ENCODE measurements around the gene PDE8B.

The PDE8B gene

GRCh38 chr5:77360381-77360780, 149.9 kb downstream of the PDE8B start:
- Histone ChIP-seq H2BK5ac (ENCODE audit: low read length) (no peak overlapping the region), H3K27me3 (ENCODE audit: control insufficient read depth in 3 of 3, insufficient read depth in 3 of 3, low read depth in 1 of 3, low read length in 3 of 3) (peaks cover 0 to 3% (median 0%) of the 10 kb centered on the region in 3 experiments), H4K91ac (ENCODE audit: low read depth, low read length, poor library complexity) (no peak overlapping the region)

DNA sequence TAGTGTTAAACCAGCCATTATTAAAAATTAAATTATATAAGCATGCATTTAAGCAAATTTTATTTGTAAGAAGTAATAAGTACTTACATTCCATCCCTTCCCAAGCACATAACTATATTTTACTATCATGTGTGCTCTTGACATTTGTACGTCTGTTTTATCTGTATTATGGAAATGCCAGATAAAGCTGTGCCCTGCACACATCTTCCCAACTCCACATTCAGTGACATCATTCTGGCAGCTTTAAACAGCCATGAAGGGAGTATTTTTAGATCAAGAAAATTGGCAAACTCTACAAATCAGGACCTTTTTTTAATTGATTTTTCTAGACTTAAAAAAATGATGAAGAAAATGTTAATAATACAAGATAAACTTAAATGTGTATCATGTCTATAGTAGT, 150.5 kb downstream of the PDE8B start:
- no peak overlapping the region for H4K91ac ChIP-seq (ENCODE audit: low read depth, low read length, poor library complexity)
- H3K4ac ChIP-seq (ENCODE audit: low read length) = no peak overlapping the region
- H2BK120ac ChIP-seq (ENCODE audit: low read depth, low read length) = no peak overlapping the region
- no peak overlapping the region for H3K23ac ChIP-seq (ENCODE audit: low read depth, low read length, poor library complexity)
- peaks cover 0 to 3% (median 0%) of the 10 kb centered on the region in 3 experiments for H3K27me3 ChIP-seq (ENCODE audit: control insufficient read depth in 3 of 3, insufficient read depth in 3 of 3, low read depth in 1 of 3, low read length in 3 of 3)
- H4K8ac ChIP-seq (ENCODE audit: low read depth, low read length) = no peak overlapping the region
- H2BK15ac ChIP-seq (ENCODE audit: low read length) = no peak overlapping the region
- H2AFZ ChIP-seq (ENCODE audit: low read length) = no peak overlapping the region
- H2BK5ac ChIP-seq (ENCODE audit: low read length) = no peak overlapping the region
- H3K4me2 ChIP-seq (ENCODE audit: insufficient read depth, low read length, poor library complexity, severe bottlenecking) = no peak overlapping the region
- H3K4me3 ChIP-seq (ENCODE audit: low read length in 2 of 2) = no peak overlapping the region
- H3K27ac ChIP-seq (replicated peaks; ENCODE audit: low read length) = no peak overlapping the region
- no peaks in the 10 kb centered on the region for H3K79me1 ChIP-seq (ENCODE audit: low read depth, low read length)
- no peak overlapping the region for H3K14ac ChIP-seq (ENCODE audit: low read length)
- H2AK5ac ChIP-seq (ENCODE audit: low read depth, low read length) = no peak overlapping the region
- no peak overlapping the region for H3K9ac ChIP-seq (ENCODE audit: low read depth, low read length, poor library complexity)
- H3K4me1 ChIP-seq (ENCODE audit: control insufficient read depth in 2 of 2, insufficient read depth in 1 of 2, low read depth in 1 of 2, low read length in 2 of 2) = no peaks in the 10 kb centered on the region
- no peaks in the 10 kb centered on the region for H3K9me3 ChIP-seq (replicated peaks in 1 of 2; ENCODE audit: control insufficient read depth in 2 of 2, insufficient read depth in 1 of 2, low read depth in 1 of 2, low read length in 2 of 2)
- H3K36me3 ChIP-seq (replicated peaks in 1 of 2; ENCODE audit: control insufficient read depth in 2 of 2, insufficient read depth in 2 of 2, low read length in 2 of 2) = no peaks in the 10 kb centered on the region
- no peak overlapping the region for H3K18ac ChIP-seq (ENCODE audit: low read length)
- no peak overlapping the region for H2BK12ac ChIP-seq (ENCODE audit: low read length)
- no peak for DNase-seq (ENCODE audit: low spot score)
- WGBS, 2 donors (ENCODE audit: extremely low coverage in 2 of 2, insufficient read length in 2 of 2, insufficient replicate concordance in 1 of 2) = no CpG with 5 or more reads among the region's 1 CpG

More at GRCh38 chr5:77360381-77360780, 149.9 kb downstream of the PDE8B start:
- Histone ChIP-seq H3K14ac (ENCODE audit: low read length) (no peak overlapping the region), H2AK5ac (ENCODE audit: low read depth, low read length) (no peak overlapping the region), H3K4me1 (ENCODE audit: control insufficient read depth in 2 of 2, insufficient read depth in 1 of 2, low read depth in 1 of 2, low read length in 2 of 2) (no peaks in the 10 kb centered on the region), H3K9me3 (replicated peaks in 1 of 2; ENCODE audit: control insufficient read depth in 2 of 2, insufficient read depth in 1 of 2, low read depth in 1 of 2, low read length in 2 of 2) (no peaks in the 10 kb centered on the region), H2AFZ (ENCODE audit: low read length) (no peak overlapping the region), H3K36me3 (replicated peaks in 1 of 2; ENCODE audit: control insufficient read depth in 2 of 2, insufficient read depth in 2 of 2, low read length in 2 of 2) (no peaks in the 10 kb centered on the region), H2BK12ac (ENCODE audit: low read length) (no peak overlapping the region), H3K4me2 (ENCODE audit: insufficient read depth, low read length, poor library complexity, severe bottlenecking) (no peak overlapping the region), H3K4ac (ENCODE audit: low read length) (no peak overlapping the region), H3K23ac (ENCODE audit: low read depth, low read length, poor library complexity) (no peak overlapping the region), H3K27ac (replicated peaks; ENCODE audit: low read length) (no peak overlapping the region), H3K4me3 (ENCODE audit: low read length in 2 of 2) (no peak overlapping the region), H3K9ac (ENCODE audit: low read depth, low read length, poor library complexity) (no peak overlapping the region), H2BK120ac (ENCODE audit: low read depth, low read length) (no peak overlapping the region), H4K8ac (ENCODE audit: low read depth, low read length) (no peak overlapping the region), H3K79me1 (ENCODE audit: low read depth, low read length) (no peaks in the 10 kb centered on the region), H3K18ac (ENCODE audit: low read length) (no peak overlapping the region), H2BK15ac (ENCODE audit: low read length) (no peak overlapping the region)
- no peak for DNase-seq (ENCODE audit: low spot score)

DNA sequence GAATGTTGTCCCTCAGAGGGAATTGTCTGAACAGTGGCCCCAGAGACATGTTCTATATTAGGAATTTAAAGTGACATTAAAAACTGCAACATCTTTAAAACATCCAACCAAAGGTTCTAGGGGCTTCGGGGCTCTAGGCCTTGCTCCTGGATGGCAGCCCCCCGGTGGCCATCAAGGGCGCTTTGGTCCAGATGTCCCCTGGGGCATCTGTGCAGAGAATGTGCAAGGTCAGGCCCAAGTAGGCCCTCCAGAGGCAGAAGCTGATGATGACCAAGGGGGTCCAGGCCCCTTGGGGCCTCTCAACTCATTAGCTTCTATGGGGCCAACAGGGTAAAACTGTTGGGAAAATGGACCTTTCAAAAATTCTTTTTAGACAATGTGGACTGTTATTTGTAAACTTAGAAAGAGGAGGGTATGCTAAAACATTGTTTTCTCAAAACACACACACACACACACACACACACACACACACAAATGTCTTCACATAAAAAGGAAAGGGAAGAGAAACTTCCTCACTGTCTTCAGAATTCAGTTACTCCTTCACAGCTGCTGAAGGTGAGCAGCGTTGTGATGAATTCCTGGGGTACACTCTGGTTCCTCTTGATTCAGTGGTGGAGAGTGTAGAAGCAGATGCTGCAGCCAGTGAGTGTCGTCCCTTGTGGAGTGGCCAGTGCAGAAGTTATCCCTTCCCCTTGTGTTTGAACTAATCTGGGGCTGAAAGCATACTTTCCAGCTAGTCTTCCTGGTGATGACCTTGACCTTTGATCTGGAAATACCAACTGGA, 156.4 kb downstream of the PDE8B start:
- Histone ChIP-seq H2BK15ac (ENCODE audit: low read length) (no peak overlapping the region), H3K79me1 (ENCODE audit: low read depth, low read length) (no peaks in the 10 kb centered on the region), H3K27me3 (ENCODE audit: control insufficient read depth in 3 of 3, insufficient read depth in 3 of 3, low read depth in 1 of 3, low read length in 3 of 3) (no peaks in the 10 kb centered on the region), H3K9ac (ENCODE audit: low read depth, low read length, poor library complexity) (no peak overlapping the region), H4K8ac (ENCODE audit: low read depth, low read length) (no peak overlapping the region), H3K27ac (replicated peaks; ENCODE audit: low read length) (no peak overlapping the region), H3K23ac (ENCODE audit: low read depth, low read length, poor library complexity) (no peak overlapping the region), H3K18ac (ENCODE audit: low read length) (no peak overlapping the region), H3K9me3 (replicated peaks in 1 of 2; ENCODE audit: control insufficient read depth in 2 of 2, insufficient read depth in 1 of 2, low read depth in 1 of 2, low read length in 2 of 2) (no peaks in the 10 kb centered on the region), H2BK120ac (ENCODE audit: low read depth, low read length) (no peak overlapping the region), H2BK12ac (ENCODE audit: low read length) (no peak overlapping the region), H2AFZ (ENCODE audit: low read length) (no peak overlapping the region), H3K4ac (ENCODE audit: low read length) (no peak overlapping the region), H3K14ac (ENCODE audit: low read length) (no peak overlapping the region), H4K91ac (ENCODE audit: low read depth, low read length, poor library complexity) (no peak overlapping the region), H3K4me1 (ENCODE audit: control insufficient read depth in 2 of 2, insufficient read depth in 1 of 2, low read depth in 1 of 2, low read length in 2 of 2) (no peaks in the 10 kb centered on the region), H3K4me2 (ENCODE audit: insufficient read depth, low read length, poor library complexity, severe bottlenecking) (no peak overlapping the region), H3K4me3 (ENCODE audit: low read length in 2 of 2) (no peak overlapping the region), H2AK5ac (ENCODE audit: low read depth, low read length) (no peak overlapping the region), H3K36me3 (replicated peaks in 1 of 2; ENCODE audit: control insufficient read depth in 2 of 2, insufficient read depth in 2 of 2, low read length in 2 of 2) (no peaks in the 10 kb centered on the region), H2BK5ac (ENCODE audit: low read length) (no peak overlapping the region)
- no peak for DNase-seq (ENCODE audit: low spot score)
- WGBS, 2 donors (ENCODE audit: extremely low coverage in 2 of 2, insufficient read length in 2 of 2, insufficient replicate concordance in 1 of 2) = no CpG with 5 or more reads among the region's 5 CpGs

- H3K4me3 ChIP-seq (ENCODE audit: low read length in 2 of 2) = no peak overlapping the region
- H4K8ac ChIP-seq (ENCODE audit: low read depth, low read length) = no peak overlapping the region
- no peaks in the 10 kb centered on the region for H3K36me3 ChIP-seq (replicated peaks in 1 of 2; ENCODE audit: control insufficient read depth in 2 of 2, insufficient read depth in 2 of 2, low read length in 2 of 2)
- no peak overlapping the region for H3K4me2 ChIP-seq (ENCODE audit: insufficient read depth, low read length, poor library complexity, severe bottlenecking)
- H3K27me3 ChIP-seq (ENCODE audit: control insufficient read depth in 3 of 3, insufficient read depth in 3 of 3, low read depth in 1 of 3, low read length in 3 of 3) = no peaks in the 10 kb centered on the region
- no peak overlapping the region for H2BK5ac ChIP-seq (ENCODE audit: low read length)
- H2BK120ac ChIP-seq (ENCODE audit: low read depth, low read length) = no peak overlapping the region
- H2BK15ac ChIP-seq (ENCODE audit: low read length) = no peak overlapping the region
- H2AFZ ChIP-seq (ENCODE audit: low read length) = no peak overlapping the region
- no peak overlapping the region for H3K27ac ChIP-seq (replicated peaks; ENCODE audit: low read length)
- H3K9me3 ChIP-seq (replicated peaks in 1 of 2; ENCODE audit: control insufficient read depth in 2 of 2, insufficient read depth in 1 of 2, low read depth in 1 of 2, low read length in 2 of 2) = no peaks in the 10 kb centered on the region
- H3K18ac ChIP-seq (ENCODE audit: low read length) = no peak overlapping the region
- no peak overlapping the region for H3K4ac ChIP-seq (ENCODE audit: low read length)
- H3K23ac ChIP-seq (ENCODE audit: low read depth, low read length, poor library complexity) = no peak overlapping the region
- no peak overlapping the region for H3K14ac ChIP-seq (ENCODE audit: low read length)
- H2BK12ac ChIP-seq (ENCODE audit: low read length) = no peak overlapping the region
- no peak for DNase-seq (ENCODE audit: low spot score)
- no peak overlapping the region for H2AK5ac ChIP-seq (ENCODE audit: low read depth, low read length)
- no peaks in the 10 kb centered on the region for H3K79me1 ChIP-seq (ENCODE audit: low read depth, low read length)
- no CpG with 5 or more reads among the region's 4 CpGs for WGBS, 2 donors (ENCODE audit: extremely low coverage in 2 of 2, insufficient read length in 2 of 2, insufficient replicate concordance in 1 of 2)
- H3K4me1 ChIP-seq (ENCODE audit: control insufficient read depth in 2 of 2, insufficient read depth in 1 of 2, low read depth in 1 of 2, low read length in 2 of 2) = no peaks in the 10 kb centered on the region
- no peak overlapping the region for H3K9ac ChIP-seq (ENCODE audit: low read depth, low read length, poor library complexity)
- no peak overlapping the region for H4K91ac ChIP-seq (ENCODE audit: low read depth, low read length, poor library complexity)
Observed at GRCh38 chr5:77367741-77368140, 157.3 kb downstream of the PDE8B start.
